GM12878 (cell line): ENCODE data around the gene CERT1.

Source experiments
- CTCF ChIP-seq, 3 experiments: IDR thresholded peaks in 2 of 3; conservative IDR thresholded peaks in 1 of 3; 2 replicates each; pipeline ENCODE4 v1.5.1; 2011; ENCODE audit warnings: low read depth in 3 of 3, low read length in 3 of 3, mild to moderate bottlenecking in 3 of 3, control low read depth in 2 of 3, moderate library complexity in 2 of 3, inconsistent platforms in 1 of 3, mixed read lengths in 1 of 3; ENCODE audit not compliant: control insufficient read depth in 2 of 3, insufficient read depth in 1 of 3; ENCODE audit errors: extremely low read depth in 1 of 3
- TARDBP ChIP-seq: IDR thresholded peaks from 2 replicates; pipeline ENCODE4 v1.6.1; 2016; ENCODE audit warnings: borderline replicate concordance

- TF ChIP-seq TARDBP, result no peak
- TF ChIP-seq CTCF (IDR thresholded peaks at IDR 0.05 in 2 of 3, conservative IDR thresholded peaks at IDR 0.05 in 1 of 3; ENCODE audit: control insufficient read depth in 2 of 3, extremely low read depth in 1 of 3, insufficient read depth in 1 of 3, low read depth in 3 of 3, low read length in 3 of 3), result no peak
These were observed 154.7 kb downstream of the CERT1 start for GRCh38 chr5:75356719-75357118.
